Measurements from ENCODE around the gene FRZB.
A peak's percentile ranks its signal among the peaks of the same experiment; 100 is the strongest.

Gene FRZB

DNA sequence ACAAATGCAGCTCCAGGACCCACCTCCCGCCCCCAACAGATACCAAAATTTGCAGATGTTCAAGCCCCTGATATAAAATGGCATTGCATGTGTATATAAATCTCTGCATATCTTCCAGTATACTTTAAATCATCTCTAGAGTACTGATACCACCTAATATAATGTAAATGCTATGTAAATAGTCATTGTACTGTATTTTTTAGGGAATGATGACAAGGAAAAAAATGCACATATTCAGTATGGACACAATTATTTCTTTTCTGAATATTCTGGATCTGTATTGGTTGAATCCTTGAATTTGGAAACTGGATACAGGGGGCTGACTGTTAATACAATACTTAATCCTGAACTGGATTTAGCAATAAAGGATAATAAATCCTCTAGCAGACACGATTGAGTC, 67.7 kb downstream of the FRZB start:
- in situ Hi-C loops (cut with HindIII; ENCODE audit: low pct_unique_long_range_greater_than_20kb, low sequenced_read_pairs) = no loop called here
- no peak for TF ChIP-seq JUND (IDR thresholded peaks at IDR 0.05; ENCODE audit: low read depth)
- no peak for DNase-seq (ENCODE audit: low read depth in 1 of 2, low spot score in 1 of 2)

DNA sequence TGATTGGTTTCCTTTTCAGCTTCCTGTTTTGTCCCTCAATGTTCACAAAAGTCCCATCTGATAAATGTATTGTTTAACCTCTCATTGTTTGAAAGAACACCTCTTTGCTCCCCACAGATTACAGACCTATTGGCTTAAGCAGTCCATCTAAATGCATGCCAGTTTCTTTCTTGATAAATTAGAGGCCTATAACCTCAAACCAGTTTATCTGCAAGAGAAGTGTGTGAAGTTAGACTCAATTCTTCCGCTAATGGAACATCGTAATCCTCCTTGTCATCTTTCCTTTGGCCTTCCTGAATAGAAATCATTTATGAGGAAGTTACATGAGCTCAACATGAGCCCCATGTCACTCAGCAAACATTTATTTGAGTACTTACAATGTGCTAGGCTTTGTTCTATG, 74.0 kb downstream of the FRZB start:
- DNase-seq (ENCODE audit: low read depth in 1 of 2, low spot score in 1 of 2) = no peak
- in situ Hi-C loops (cut with HindIII; ENCODE audit: low pct_unique_long_range_greater_than_20kb, low sequenced_read_pairs) = no loop called here
- TF ChIP-seq JUND (IDR thresholded peaks at IDR 0.05; ENCODE audit: low read depth) = no peak

DNA sequence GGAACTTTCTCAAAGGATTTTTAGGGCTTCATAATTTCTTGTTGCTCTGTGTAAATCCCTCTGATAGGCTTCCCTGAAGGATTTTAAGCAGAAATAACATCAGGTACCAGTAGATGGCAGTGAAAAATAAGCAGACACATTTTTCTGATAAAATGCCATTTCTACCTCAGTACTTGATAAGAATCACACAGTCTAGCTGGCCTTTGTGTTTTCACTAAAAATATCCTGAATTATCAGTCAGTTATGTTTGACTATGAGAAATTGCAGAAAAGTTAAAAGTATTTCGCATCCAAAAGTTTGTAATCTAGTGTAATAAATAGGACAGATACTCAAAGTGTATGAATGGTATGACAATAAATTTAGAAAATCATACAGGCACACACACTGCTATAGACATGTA, 81.7 kb downstream of the FRZB start:
- in situ Hi-C loops (cut with HindIII; ENCODE audit: low pct_unique_long_range_greater_than_20kb, low sequenced_read_pairs) = no loop called here
- TF ChIP-seq JUND (IDR thresholded peaks at IDR 0.05; ENCODE audit: low read depth) = no peak
- peak in 1 of 2 experiments; percentile 18 for DNase-seq (ENCODE audit: low read depth in 1 of 2, low spot score in 1 of 2)

DNA sequence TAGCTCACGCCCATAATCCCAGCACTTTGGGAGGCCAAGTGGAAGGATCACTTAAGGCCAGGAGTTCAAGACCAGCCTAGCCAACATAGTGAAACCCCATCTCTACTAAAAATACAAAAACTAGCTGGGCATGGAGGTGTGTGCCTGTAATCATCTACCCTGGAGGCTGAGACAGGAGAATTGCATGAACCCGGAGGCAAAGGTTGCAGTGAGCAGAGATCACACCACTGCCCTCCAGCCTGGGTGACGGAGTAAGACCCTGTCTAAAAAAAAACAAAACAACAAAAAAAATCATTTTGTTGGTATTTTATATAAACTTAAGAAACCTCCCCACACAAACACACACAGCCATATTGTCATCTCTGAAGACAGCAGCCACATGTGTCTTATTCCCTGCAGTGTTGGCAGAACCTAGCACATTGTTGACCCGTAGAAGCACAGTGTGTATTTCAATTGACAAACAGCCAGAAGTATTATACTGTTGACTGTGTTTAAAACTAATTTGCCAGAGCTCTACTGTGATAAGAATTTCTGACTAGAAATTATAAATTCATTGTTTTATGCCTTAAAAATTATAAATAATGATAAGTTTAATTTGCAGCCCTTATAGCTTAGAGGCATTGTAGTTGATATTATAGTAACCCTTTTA, 82.3 kb downstream of the FRZB start:
- in situ Hi-C loops (cut with HindIII; ENCODE audit: low pct_unique_long_range_greater_than_20kb, low sequenced_read_pairs) = no loop called here
- no peak for TF ChIP-seq JUND (IDR thresholded peaks at IDR 0.05; ENCODE audit: low read depth)
- DNase-seq (ENCODE audit: low read depth in 1 of 2, low spot score in 1 of 2) = no peak
